HG02970 (cell line): ENCODE data around the gene ACP6.
"Not testable (repeated sequence)": the region's sequence is repeated elsewhere in the genome, so short reads cannot be mapped to it uniquely, and the experiment has no call there.

ENCODE experiments used
- ATAC-seq: cut with Tn5 transposase; IDR thresholded peaks from one replicate; pipeline ENCODE4 v1.9.1; 2021; ENCODE audit warnings: mild to moderate bottlenecking, moderate library complexity, moderate number of reproducible peaks; ENCODE audit not compliant: unreplicated experiment, low FRiP score

ACP6 gene

DNA sequence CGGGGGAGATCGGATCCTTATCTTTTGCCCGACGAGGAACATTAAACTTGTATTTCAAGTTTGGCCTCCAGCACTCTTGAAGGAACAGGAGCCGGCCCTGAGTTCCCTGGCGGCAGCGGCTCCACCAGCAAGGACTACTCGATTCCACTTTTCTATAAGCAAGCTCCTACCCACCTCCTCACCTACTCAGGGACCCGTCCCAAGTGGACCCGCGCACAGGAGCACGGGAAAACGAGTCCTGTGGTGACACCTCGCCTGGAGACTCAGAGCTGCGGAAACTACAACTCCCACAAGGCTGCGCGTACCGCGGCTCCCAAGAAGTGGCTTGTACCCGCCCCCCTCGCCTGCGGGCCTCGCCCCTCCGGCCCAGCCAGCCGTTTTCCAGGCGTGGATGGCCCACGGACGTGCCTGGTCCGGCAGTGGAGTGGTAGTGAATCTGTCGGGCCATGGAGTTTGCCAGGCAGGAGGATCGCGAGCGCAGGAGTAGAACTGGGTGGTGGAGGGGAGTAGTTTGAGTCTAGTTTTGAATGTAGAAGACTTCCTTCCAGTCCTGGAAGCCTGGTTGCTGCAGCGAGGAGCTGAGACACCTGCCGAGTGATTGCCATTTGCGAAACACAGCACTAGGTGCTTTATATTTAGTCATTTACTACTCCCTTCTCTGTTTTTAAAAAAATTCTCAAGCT is at the start of gene ACP6:
TSS of gene ACP6 (minus strand) at position 206 of the 683 bp plus-strand sequence. CDS start 476 bp downstream, outside the sequence.
- peak; percentile 92 for ATAC-seq

DNA sequence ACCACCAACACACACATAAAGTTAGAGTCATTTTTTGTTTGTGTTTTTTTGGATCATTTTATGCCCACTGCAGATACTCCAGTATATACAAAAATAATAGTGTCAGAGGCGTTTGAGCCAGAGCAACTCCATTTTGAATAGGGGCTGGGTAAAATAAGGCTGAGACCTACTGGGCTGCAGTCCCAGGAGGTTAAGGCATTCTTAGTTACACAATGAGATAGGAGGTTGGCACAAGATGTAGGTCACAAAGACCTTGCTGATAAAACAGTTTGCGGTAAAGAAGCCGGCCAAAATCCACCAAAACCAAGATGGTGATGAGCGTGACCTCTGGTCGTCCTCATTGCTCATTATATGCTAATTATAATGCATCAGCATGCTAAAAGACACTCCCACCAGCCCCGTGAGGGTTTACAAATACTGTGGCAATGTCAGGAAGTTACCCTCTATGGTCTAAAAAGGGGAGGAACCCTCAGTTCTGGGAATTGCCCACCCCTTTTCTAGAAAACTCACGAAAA is 49.4 kb upstream of the ACP6 start:
- no peak for ATAC-seq

DNA sequence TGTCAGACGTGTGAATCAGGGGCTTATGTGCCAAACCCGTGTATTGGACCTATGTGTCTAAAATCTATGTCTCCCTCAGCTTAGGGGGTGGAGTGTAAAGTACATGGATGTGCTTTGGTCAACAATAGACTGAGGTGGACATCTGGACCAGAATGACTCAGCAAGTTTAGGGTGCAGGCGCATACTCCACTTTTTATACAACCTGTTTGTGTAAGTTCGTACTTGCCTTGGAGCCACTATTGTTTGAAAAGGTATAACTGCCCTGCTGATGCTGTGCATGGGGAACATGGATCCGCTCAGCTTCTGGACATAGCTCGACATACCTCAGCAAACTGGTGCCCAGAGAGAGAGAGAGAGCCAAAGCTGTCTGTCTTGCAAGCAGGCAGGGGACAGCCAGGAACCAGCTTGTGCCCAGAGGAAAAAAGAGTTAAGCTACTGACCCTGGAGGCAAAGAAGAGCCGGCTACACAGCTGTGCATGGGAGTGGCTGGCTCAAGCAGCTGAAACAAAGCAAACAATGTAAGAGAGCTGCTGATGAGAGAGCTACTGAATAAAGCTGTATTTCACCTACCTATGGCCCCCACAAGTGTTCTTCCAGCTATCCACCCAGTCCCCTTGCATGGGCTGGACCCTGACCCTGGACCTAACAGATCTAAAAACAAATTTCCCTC is 48.8 kb upstream of the ACP6 start:
- ATAC-seq = no peak

DNA sequence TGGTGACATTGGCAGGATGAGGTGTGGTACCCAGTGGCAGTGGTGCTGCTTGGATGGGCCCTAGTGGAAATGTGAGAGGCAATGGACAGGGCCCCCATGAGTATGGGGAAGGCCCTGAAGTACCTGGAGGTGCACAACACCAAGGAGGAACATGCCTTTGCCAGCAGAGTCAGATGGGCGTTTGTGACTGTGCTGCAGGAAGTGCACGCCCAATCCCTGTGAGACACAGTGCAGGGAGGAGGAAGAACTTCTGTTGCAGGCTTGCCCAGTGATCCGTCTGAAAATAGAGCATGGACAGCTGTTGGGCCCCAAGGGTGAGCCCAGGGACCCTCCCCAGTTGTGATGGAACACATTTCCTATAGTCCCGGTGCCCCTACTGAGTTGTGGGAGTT is 47.4 kb upstream of the ACP6 start:
- no peak for ATAC-seq

DNA sequence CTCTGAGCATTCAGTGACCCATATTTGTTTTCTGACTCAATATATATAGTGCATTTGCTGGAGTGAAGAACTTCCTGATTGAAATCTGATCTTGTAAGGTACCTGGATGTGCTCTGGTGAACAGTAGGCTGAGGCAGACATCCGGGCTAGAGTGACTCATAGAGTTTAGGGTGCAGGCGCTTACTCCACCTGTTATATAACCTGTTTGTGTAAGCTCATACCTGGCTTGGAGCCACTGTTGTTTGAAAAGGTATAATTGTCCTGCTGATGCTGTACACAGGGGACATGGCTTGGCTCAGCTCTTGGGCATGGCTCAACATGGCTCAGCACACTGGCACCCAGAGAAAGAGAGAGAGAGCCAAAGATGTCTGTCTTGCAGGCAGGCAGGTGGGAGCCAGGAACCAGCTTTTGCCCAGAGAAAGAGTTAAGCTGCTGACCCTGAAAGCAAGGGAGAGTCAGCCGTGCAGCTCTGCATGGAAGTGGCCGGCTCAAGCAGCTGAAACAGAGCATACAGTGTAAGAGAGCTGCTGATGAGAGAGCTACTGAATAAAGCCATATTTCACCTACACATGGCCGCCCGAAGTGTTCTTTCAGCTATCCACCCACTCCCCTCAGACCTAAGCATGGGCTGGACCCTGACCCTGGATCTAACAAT is 46.9 kb upstream of the ACP6 start:
- no peak for ATAC-seq

DNA sequence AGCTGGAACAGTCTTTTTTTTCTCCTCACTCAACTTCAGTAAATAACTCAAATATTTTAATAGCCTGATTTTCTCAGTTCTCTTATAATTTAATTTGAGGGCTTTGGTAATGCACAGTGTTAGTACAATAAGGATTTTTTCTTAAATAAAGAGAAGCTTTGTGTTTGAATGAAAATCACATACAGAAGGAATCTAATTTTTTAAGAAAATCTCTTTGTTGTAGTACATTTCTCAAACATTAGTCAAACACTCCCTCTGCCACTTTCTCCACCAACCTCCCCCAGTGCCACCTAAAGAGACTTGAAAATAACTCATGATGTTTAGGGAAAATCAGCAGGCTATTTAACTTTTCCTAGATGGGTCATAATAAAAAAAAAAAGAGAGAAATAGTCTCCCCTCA is 42.3 kb upstream of the ACP6 start:
- ATAC-seq = no peak

DNA sequence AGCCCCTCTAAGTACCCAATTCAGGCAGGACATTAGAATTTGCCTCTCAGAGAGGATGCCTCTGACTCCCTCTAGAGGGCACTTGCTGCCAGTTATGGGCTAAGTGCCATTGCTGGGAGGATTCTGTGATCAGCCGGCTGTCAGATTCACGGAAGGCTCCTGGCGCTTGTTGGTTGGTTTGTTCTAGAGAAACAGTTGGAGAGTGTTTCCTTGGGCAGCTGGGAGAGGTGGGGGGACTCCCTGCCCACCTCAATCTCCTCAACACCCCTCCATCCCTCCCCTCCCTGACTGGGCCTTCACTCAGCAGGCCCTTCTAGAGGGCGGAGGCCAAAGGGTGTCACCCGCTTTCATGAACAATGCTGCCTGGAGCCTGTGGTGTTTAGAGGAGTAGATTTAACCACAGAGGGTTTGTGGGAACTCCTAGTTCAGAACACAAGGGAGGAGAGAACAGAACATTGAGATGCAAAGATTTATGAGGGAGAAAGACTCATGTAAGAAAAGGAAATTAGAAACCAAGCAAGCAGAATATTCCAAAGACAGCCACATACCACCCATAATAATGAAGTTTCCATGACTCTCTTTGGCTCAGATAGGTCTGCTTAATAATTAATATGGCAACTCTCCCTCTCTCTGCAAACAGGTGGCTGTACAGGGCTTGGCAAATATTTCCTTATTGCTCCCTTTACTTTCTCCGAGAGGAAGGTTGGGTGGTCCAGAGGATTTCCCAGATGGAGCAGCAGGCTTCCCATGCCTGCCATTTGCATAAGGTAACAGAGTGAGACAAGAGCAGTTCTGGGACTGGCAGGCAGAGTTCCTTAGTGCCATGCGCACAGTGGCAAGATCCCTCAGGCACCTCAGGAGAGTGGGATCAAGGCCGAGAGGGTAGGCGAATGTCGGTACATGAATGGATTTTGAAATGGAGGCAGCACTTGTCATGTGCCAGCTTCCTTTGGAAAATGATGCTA is 30.0 kb upstream of the ACP6 start:
- ATAC-seq = no peak

DNA sequence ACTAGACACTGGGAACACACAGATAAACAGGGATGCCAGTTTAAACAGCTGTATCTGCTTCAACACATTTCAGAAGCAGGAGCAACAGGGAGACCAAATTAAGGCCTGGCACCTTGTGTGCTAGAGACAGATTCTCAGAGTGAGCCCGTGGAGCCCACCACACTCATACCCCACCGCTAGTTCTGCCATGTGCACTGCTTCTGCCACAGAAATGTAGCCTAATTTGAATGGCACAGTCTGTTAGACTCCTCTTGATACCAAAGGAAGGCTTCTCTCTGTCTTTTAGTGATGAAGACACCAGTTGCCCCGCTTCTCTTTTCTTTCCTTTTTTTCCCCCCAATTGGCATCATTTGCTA is 29.3 kb upstream of the ACP6 start:
- no peak for ATAC-seq

DNA sequence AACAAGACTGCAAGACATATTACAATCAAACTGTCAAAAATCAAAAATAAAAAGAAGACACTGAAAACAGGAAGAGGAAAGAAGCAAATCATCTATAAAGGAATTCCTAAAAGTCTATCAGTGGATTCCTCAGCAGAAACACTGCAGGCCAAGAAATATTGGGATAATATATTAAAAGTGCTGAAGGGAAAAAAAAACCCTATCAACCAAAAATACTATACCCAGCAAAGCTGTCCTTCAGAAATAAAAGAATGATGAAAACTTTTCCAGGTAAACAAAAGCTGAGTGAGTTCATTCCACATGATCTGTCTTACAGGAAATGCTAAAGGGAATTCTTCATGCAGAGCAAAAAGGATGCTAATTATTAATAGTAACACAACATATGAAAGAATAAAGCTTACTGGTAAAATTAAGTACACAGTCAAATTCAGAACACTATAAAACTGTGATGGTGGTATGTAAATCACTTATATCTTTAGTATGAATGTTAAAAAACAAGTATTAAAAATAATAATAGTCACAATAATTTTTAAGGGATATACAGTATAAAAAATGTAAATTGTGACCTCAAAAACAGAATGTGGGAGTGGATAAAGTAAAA is 12.9 kb upstream of the ACP6 start:
- no peak for ATAC-seq

DNA sequence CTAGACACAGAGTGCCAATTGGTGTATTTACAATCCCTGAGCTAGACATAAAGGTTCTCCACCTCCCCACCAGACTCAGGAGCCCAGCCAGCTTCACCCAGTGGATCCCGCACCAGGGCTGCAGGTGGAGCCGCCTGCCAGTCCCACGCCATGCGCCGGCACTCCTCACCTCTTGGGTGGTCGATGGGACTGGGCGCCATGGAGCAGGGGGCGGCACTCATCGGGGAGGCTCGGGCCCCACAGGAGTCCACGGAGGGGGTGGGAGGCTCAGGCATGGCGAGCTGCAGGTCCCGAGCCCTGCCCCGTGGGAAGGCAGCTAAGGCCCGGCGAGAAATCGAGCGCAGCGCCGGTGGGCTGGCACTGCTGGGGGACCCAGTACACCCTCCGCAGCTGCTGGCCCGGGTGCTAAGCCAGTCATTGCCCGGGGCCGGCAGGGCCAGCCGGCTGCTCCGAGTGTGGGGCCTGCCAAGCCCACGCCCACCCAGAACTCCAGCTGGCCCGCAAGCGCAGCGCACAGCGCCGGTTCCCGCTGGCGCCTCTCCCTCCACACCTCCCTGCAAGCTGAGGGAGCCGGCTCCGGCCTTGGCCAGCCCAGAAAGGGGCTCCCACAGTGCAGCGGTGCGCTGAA is 10.4 kb upstream of the ACP6 start:
- ATAC-seq = not testable (repeated sequence)

DNA sequence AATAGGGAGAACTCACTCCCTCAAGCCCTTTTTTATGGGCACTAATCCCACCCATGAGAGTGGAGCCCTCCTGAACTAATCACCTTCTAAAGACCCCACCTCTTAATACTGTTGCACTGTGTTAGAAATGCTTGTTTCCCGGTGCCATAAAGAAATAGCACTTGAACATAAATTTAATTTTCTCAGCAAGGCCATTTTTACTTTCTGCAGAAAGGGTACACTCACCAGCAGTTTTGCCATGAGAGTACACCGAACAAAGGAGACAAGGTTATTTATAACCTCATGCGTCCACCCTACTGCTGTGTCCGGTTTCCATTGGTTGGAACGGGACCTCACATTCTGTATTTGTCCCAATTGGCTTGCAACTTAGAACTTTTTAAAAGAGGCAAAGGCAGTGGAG is 7.4 kb upstream of the ACP6 start:
- ATAC-seq = not testable (repeated sequence)

DNA sequence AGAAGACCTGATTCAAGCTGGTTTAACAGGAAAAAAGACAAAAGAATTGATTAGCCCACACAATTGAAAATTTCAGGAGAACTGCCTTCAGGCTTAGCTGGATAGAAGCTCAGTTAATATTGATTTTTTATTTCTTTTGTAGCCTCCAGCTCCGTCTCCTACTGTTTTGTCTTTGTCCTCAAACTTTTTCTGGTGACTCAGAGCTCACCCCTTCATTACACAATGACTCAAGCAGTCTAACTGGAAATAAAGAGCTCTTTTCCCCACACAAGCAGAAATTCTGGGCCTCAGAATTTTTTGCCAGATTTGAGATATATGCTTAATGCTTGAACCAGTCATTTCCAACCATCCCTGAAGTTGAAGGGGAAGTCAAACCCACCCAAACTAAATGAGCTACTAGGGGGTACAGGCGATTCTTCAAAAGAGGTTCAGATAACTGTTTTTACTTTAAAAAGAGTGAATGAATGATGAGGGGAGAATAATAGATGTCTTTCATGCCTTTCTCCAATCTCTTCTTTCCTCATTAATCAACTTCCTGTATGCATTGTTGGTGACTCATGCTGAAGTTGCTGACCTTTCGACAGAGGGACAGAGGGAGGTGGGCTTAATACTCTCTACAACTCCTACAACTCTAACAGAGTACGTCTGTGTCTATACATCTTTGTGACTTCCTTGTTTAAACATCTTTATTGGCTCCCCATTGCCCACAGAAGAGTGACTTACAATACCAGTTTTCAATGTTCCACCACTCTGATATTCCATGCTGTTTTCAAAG is 6.2 kb upstream of the ACP6 start:
- ATAC-seq = no peak

DNA sequence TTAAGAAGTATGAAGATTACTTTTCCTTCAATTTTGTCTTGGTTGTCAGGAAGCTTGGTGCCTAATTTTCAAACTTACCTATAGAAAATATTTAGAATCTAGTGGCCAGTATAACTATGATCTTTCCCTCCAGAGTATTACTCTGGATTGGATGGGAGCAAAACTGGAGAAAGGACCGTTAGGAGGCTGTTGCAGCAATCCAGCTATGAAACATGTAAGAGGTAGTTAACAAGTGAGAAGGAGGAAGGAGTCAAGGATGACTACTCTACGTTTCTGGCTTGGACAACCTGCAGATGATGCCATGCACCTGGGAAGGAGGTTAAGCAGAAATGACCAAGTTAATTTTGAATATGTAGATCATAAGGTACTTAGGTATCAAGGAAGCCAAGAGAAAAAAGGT is 3.5 kb upstream of the ACP6 start:
- ATAC-seq = no peak

DNA sequence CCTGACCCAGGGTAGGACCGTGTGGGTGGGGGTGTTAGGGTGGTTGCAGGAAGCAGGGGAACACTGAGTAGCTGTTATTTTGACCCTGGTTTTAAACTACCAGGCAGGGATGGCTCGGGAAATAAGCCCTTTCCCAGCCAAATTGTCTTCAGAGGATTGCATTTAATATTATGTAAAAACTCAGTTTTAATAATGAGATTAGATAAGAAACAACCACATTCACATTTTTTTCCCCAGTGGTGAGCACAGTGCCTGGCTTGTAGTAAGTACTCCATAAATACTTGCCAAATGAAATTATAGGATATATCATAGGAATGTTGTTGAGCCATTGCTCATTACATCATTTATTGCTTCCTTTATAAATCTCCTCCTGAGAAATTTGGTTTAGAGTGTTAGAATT is 3.1 kb upstream of the ACP6 start:
- ATAC-seq = no peak

DNA sequence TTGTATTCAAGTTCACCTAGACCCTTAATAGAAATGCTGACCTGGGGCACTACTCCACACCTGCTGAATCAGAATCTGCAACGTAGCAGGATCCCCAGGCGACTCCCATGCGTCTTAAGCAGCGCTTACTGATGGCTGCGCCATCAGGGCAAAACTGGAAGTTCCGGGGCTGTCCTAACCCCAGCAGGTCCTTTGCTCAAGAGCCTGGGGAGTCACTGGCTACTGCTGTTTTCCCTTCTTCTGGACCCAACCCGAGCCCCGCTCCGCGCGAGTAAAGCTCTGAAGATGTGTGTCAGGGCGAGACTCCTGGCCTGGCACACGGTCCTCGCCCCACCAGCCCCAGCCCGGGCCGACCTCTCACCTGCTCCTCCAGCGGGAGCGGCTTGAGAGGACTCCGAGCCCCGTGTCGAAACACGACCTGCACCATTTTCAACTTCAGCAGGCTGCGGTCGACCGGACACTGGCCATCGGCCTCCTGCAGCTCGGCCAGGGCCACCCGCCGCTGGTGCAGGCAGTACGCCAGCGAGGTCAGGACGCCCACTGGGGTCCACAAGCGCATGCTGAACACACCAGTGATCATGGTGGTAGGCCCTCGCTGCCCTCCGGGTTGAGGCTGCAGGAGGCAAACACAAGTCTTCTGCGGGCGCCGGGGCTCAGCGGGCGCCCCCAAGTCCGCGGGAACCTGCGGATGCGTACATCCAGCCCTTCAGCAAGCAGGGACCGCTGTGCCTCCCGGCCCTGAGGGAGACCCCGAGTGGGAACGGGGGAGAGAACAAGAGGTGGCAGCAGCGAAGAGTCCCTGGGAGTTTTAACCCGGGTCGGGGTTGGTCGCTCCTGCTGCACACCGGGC is 630 bp downstream of the ACP6 start:
- peak; percentile 38 for ATAC-seq

DNA sequence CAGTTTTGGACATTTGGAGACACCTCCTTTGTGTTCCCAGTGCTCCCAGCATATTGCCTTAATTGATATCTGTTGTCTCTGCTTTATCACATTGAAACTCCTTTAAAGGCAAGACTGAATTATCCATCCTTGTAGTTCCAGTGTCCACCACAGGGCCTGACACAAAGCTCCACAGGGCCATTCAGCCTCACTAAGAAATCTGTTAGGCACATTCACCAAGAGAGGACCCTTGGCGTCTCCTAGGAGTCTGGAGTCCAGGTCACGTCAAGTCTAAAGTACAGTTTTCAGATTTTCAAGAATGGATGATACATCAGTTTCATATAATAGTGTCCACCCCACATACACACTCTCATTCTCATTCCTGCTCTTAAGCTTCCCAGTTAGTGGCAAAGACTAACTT is 4.8 kb downstream of the ACP6 start:
- no peak for ATAC-seq

DNA sequence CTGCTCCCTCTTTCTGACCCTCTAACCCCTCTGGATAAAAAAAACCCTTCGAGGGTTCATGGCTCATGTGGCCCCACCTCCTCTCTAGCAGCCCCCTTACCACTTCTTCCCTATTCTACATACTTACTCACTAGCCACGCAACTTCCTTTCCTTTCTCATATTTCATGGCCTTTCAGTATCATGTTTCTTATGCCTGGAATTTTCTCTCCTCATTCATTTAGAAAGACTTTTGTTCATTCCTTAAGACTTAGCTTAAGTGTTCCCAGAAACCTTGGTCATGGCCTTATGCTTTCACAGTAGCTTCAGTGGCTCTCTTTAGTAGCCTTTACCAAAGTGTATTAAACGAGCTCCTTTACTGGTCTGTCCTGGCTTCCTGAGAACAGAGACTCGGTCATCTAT is 6.1 kb downstream of the ACP6 start:
- no peak for ATAC-seq

DNA sequence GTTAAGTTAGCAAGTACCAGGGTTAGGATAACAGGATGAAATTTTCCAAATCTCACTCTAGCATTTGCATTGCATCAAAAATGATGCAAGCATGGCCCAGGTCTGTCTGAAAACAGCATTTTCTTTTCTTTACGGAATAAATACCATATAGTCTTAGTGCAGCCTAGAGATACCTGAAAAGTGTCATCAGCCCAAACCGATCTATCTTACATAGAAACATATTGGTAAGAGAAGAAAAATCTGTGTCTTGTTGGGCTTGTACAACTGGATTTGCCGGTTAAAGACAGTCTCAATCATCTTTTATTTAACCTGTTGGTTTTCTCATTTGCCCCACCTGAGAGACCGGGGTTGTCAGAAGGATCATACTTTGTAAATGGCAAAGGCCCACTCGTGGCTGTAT is 15.8 kb downstream of the ACP6 start:
- ATAC-seq = no peak
